Brain microvascular endothelial cell (primary cell): ENCODE data around the gene CNTNAP2.

ENCODE experiments used
- DNase-seq: peaks from one replicate; pipeline ENCODE4 v3.0.0-alpha.2; 2020
- H3K27ac ChIP-seq: fragments of 250-450 bp; sonication (Bioruptor Pico); 2 replicates; pipeline ENCODE4 v1.5.1; 2020; ENCODE audit warnings: mild to moderate bottlenecking, moderate library complexity
- H3K27me3 ChIP-seq: fragments of 250-450 bp; sonication (Bioruptor Pico); replicated peaks from 2 replicates; pipeline ENCODE4 v1.5.1; 2020; ENCODE audit warnings: mild to moderate bottlenecking
- H3K36me3 ChIP-seq: fragments of 250-450 bp; sonication (Bioruptor Pico); replicated peaks from 2 replicates; pipeline ENCODE4 v1.5.1; 2020; ENCODE audit warnings: mild to moderate bottlenecking
- H3K4me3 ChIP-seq: 2 replicates; pipeline ENCODE4 v1.5.1; 2011; ENCODE audit warnings: low read depth, mild to moderate bottlenecking, control low read depth, low read length, moderate library complexity
- in situ Hi-C: cut with HindIII; loops from 2 replicates; pipeline ENCODE4 v1.10.0; 2017; ENCODE audit warnings: low sequenced_read_pairs, low pct_ligation_motif_present
- TF ChIP-seq, protein P1 (sequence below): IDR thresholded peaks from 2 replicates; pipeline ENCODE4 v1.5.1; 2011; ENCODE audit warnings: low read depth, mild to moderate bottlenecking, moderate library complexity, low read length, control low read depth, inconsistent platforms; ENCODE audit errors: missing control alignments

Gene CNTNAP2

DNA sequence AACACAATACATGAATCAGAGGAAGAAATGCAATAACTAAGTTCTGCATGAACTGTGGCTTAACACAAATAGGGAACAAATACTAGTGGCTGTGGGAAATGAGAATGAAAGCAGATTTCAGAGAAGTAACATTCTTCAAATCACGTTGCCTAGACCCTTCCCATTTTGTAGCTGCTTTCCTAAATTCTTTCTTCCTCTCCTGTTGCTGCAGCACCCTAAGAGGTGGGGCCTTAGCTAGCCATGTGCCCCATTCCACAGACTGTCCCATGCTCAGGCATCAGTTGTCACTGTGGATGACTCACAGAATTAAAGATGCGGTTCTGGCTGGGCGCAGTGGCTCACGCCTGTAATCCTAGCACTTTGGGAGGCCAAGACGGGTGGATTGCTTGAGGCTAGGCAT is 1769.3 kb downstream of the CNTNAP2 start:
- Histone ChIP-seq H3K4me3 (no peak overlapping the region), H3K27ac (no peak overlapping the region), H3K27me3 (no peaks in the 10 kb centered on the region), H3K36me3 (no peaks in the 10 kb centered on the region)
- TF ChIP-seq, protein P1, sequence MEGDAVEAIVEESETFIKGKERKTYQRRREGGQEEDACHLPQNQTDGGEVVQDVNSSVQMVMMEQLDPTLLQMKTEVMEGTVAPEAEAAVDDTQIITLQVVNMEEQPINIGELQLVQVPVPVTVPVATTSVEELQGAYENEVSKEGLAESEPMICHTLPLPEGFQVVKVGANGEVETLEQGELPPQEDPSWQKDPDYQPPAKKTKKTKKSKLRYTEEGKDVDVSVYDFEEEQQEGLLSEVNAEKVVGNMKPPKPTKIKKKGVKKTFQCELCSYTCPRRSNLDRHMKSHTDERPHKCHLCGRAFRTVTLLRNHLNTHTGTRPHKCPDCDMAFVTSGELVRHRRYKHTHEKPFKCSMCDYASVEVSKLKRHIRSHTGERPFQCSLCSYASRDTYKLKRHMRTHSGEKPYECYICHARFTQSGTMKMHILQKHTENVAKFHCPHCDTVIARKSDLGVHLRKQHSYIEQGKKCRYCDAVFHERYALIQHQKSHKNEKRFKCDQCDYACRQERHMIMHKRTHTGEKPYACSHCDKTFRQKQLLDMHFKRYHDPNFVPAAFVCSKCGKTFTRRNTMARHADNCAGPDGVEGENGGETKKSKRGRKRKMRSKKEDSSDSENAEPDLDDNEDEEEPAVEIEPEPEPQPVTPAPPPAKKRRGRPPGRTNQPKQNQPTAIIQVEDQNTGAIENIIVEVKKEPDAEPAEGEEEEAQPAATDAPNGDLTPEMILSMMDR, result no peak
- in situ Hi-C loops, result no loop called here
- no peak for DNase-seq

- Histone ChIP-seq H3K27me3 (no peaks in the 10 kb centered on the region), H3K4me3 (no peak overlapping the region), H3K27ac (no peak overlapping the region), H3K36me3 (no peaks in the 10 kb centered on the region)
- TF ChIP-seq, protein P1, result no peak
- in situ Hi-C loops, result no loop called here
- peak; percentile 2 for DNase-seq
These were observed 1777.7 kb downstream of the CNTNAP2 start for GRCh38 chr7:147894271-147894670.

DNA sequence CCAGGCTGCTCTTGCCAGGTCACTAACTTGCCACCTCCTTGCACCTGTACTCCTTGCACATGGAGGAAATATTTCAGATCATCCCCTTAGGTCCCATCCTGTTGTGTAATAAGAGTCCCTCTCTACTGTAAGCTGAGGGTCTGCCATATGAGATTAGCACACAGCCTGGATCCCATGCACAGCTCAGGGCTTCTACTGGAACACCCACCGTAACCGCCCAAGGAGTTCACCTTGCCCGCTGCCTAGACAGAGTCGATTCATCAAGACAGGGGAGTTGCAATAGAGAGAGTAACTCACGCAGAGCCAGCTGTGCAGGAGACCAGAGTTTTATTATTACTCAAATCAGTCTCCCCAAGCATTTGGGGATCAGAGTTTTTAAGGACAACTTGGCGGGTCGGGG is 1779.5 kb downstream of the CNTNAP2 start:
- no peak overlapping the region for H3K4me3 ChIP-seq
- in situ Hi-C loops, result no loop called here
- no peak overlapping the region for H3K27ac ChIP-seq
- no peaks in the 10 kb centered on the region for H3K27me3 ChIP-seq
- no peaks in the 10 kb centered on the region for H3K36me3 ChIP-seq
- TF ChIP-seq, protein P1, result no peak
- DNase-seq, result no peak

DNA sequence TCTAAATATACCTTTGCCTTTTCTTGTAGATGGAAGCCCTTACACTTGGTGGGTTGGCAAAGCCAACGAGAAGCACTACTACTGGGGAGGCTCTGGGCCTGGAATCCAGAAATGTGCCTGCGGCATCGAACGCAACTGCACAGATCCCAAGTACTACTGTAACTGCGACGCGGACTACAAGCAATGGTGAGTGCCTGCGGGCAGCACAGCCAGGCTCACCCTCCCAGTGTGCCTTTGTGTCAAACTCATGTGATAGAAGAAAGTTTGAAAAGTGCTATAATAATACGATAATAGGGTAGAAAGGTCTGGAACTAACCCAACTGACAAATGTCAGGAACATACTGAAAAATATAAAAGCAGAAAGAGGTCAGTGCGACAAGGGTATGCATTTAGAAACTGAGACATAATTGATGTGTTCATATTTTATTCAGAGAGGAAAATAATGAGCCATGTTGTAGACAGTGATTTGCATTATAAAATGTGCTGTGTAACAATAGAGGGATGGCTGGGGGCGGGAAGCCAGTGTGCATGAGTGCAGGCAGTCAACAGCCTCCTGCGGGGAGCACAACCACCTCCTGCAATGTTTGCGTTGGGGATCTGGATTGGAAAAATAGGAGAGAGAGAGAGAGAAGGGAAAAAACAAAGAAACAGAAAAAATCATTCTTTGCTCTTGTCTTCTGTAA is 1787.1 kb downstream of the CNTNAP2 start:
- in situ Hi-C loops, result no loop called here
- no peak for DNase-seq
- Histone ChIP-seq H3K36me3 (no peaks in the 10 kb centered on the region), H3K27ac (no peak overlapping the region), H3K27me3 (no peaks in the 10 kb centered on the region), H3K4me3 (no peak overlapping the region)
- TF ChIP-seq, protein P1, result no peak

GRCh38 chr7:147904219-147904576 is 1787.6 kb downstream of the CNTNAP2 start:
- TF ChIP-seq, protein P1, result no peak
- H3K36me3 ChIP-seq, result no peaks in the 10 kb centered on the region
- H3K27me3 ChIP-seq, result no peaks in the 10 kb centered on the region
- H3K27ac ChIP-seq, result no peak overlapping the region
- in situ Hi-C loops, result no loop called here
- no peak for DNase-seq
- H3K4me3 ChIP-seq, result no peak overlapping the region
